Measurements from ENCODE around the gene PRKCE.

- no peak for TF ChIP-seq CTCF (IDR thresholded peaks at IDR 0.05)
- no peak for TF ChIP-seq POLR2A (IDR thresholded peaks at IDR 0.05)
Observed at GRCh38 chr2:45763797-45764196, 112.3 kb downstream of the PRKCE start.
